CD4-positive, alpha-beta T cell treated with Interleukin-15 for 1 hour (primary cell): ENCODE data around the gene GALNT18.
A peak's percentile ranks its signal among the peaks of the same experiment; 100 is the strongest.

Experiments
- DNase-seq: peaks from one replicate; pipeline ENCODE4 v3.0.0-alpha.2; 2020

Gene GALNT18

DNA sequence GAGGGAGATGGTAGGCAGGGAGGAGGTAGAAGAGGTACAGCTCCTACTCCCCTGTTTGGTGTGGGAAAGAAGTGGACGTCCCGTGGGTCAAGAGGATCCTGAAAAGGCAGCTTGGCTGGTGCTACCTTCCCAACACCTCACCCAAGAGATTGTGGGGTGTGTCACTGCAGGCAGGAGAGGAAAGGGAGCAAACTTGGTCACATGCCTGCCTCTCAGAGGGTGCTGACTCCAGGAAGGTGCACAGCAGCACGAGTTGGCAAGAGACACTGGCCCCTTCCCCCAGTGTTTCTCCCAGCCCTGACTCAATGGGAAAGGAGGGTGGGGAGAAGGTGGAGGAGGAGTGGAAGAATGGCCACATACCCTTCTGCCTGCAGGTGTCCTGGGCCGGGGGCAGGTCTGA is 368.3 kb downstream of the GALNT18 start:
- DNase-seq, result no peak

DNA sequence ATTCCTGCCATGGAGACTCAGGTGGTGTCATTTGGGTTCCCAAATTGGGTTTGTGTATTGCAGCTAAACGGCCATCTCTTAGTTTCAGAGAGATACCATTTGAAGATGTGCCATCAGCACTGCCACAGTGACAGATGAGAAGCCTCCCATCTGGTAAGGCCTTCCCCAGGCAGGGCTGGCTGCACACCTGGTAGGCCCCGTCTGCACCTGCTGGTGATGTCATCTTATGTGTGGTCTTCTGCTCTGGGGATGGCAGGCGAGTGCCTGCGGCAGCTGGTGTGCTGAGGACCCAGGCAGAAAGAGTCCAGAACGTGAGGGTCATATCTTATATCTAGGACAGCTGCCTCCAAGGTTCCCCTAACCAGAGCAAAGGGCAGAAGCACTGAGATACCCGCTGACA is 369.4 kb downstream of the GALNT18 start:
- no peak for DNase-seq

DNA sequence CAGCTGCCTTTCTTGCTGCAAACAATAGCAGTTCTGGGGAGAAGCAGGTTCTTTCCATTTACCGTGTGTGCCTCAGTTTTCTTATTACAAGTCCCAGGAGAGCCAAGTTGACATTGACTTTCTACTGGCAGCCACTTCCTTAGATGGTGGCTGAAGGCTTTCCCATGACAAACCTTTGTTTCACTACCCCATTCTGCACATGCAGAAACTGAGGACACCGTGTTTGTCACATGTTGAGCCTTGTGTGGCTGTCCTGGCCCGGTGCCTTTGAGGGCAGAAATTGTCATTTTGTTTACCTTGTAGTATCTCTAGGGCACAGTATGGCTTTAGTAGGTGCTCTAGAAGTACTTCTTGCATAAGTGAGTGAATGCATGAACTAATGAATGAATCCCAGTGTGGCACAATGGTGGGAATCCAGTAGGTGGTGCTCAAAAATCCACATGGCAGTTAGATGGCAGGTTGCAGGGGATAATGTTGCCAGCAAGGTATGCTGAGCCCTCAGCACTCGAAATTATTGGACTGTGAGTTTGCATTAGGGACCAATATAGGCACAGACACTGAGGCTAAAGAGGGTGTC is 370.3 kb downstream of the GALNT18 start:
- DNase-seq, result no peak

DNA sequence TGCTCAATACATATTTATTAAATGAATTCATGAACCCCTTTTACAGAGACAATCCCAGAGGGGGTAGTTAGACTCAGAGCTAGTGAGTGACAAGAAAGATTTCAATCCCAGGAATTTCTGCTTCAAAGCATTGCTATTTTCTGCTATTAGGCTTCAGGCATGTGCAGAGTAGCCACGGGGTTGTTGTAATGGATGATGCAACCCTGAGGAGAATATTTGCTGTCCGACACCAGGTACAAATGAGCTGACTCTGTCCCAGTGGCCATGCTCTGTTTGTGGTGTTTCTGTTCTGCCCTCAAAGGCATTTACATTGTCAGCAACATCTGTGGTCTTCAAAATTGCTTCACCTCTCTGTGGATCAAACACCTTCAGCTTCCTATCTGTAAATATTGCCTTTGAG is 371.3 kb downstream of the GALNT18 start:
- DNase-seq, result no peak

DNA sequence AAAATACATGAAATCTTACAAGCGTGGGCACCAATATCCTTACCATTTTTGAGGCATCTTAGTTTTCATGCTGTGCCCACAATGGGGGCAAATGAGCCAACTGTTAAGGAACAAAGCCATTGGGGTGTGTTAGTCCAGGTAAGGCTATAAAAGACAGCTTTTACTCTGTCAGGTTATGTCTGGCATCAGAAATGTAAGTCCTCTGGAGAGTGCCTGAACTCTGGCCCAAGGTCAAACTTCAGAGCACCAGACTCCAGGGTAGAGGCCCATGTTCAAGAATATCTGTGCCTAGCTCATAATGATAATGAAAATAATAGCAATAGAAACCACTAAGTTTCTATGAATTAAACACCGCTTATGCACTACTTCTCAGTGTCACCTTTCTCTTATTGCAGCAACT is 374.2 kb downstream of the GALNT18 start:
- no peak for DNase-seq

DNA sequence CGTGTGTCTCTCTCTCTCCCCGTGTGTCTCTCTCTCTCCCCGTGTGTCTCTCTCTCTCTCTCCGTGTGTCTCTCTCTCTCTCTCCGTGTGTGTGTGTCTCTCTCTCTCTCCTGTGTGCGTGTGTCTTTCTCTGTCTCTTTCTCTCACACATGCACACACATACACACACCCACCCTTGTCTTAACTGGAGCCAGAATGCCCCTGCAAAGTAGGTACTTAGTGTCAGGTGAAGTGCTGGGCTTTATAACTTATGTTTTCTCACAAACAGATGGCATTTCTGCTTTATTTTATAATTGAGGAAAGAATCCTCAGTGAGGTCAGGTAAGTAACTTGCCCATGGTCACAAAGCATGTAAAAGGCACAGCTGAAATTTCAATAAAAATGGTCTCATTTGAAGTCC is 374.7 kb downstream of the GALNT18 start:
- DNase-seq, result no peak

DNA sequence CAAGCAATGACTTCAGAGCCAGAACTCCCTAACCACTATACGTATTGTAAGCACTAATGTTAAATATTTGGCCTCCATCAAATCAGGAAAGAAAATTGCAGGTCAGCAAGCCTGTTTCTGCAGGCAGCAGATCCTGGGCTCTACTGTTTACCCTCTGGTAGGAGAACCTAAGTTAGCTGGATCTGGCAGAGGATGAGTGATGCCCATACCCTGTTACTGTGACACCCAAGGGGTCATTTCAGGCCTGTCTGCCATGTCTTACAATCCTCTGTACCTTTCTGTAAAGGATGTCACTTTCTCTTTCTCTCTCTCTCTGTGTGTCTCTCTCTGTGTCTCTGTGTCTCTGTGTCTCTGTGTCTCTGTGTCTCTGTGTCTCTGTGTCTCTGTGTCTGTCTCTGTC is 375.6 kb downstream of the GALNT18 start:
- no peak for DNase-seq

DNA sequence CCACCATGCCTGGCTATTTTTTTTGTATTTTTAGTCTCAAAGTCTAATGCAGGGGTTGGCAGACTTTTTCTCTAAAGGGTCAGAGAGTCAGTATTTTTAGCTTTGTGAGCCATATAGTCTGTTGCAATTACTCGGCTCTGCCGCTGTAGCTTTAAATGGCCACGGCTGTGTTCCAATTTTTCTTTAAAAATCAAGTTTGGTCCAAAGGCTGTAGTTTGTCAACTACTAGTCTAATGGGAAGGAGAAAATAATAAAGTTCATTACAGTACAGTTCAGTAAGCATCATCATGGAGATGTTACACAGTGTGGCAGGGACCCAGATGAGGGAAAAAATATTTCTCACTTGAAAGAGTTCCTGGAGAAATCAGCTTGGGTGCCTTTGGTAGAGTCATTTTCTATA is 376.4 kb downstream of the GALNT18 start:
- no peak for DNase-seq

DNA sequence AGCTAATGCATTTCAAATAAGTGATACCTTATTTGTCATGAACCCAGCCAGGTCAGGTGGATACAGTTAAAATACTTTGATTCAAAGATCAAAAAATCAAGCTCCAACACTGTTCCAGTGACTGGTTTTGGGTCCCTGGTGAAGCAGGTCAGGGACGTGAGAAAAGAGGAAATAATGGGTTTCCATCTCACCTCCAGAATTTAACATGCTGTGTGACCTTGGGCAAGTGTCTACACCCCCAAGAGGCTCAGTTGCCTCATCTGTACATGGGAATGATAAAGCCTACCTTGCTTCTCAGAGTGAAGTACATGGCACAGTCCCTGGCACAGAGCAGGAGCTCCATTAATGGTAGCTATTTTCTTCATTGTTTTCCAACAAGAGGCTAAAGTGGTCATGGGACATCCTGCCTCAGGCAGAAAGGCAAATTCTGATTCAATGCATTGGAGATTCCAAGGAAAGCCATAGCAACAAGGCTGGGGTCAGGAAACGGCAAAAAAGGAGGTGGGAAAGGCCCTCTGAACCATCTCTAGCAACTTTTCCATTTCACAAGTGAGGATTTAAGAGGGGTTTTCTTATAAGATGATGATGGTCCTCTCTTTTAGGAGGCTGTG is 377.2 kb downstream of the GALNT18 start:
- no peak for DNase-seq

DNA sequence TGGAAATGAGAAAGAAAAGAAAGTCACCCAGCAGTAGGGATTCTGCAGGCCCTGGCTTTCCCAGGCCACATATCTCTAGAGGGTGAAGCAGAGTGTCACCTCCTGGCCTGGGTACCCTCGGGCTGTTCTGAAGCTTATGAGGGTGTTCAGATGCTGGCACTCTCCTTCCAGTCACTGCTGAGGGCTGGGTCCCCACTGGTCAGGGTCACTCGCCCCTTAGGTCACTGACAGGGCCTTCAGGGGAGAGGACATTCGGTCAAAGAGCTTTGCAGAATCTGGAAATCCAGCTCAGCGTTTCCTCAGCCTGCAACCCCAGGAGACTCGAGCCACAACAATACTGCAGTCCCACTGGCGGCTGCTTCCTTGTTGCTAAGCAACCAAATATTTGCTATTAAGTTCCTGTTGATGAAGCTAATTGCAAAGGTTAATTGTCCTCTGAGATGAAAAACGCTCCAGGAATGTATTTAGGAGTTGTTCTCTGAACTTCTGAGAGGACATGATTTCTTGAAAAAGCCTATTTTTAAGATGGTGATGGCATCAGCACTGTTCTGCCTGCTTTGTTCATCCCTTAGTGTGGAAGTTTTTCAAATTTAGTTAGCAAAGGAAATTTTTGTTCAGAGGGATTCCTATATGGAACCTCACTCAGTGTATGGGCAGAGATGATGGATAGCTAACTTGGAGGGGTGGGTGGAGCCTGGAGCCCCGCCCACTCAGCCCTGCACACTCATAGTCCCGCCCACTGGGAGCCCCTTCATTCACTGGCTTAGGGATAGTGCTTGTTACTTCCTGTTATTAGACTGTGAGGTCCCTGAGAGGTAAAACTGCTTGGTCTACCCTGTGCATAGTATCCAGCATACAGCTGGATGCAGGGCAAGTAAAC is 378.0 kb downstream of the GALNT18 start:
- peak; percentile 58 for DNase-seq

DNA sequence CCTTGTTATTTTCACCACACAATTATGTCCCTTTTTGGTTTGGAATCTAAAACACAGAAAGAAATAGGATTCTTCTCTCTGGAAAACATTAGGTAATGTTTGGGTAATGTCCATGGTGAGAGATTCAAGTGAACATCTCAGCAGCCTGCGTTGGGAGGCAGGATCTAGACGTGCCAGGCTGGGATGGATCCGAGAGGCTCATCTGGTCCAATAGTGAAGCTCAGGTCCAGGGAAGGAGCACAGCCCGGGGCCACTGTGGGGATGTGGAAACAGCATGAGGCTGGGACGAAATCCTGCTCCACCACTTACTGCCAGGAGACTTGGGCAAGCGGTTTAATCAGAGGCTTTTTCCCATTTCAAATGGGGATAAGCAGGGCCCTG is 378.6 kb downstream of the GALNT18 start:
- DNase-seq, result no peak

DNA sequence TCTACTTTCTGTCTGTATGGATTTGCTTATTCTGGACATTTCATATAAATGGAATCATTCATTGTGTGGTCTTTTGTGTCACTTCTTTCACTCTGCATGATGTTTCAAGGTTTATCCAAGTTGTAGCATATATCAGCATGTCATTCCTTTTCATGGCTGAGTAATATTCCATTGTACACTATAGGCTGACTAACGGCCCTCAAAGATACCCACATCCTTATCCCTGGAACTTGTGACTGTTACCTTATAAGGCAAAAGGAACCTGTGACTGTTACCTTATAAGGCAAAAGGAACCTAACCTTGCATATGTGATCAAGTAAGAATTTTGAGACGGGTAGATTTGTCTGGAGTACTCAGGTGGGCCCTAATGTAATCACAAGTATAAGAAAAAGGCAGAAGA is 380.5 kb downstream of the GALNT18 start:
- DNase-seq, result no peak

DNA sequence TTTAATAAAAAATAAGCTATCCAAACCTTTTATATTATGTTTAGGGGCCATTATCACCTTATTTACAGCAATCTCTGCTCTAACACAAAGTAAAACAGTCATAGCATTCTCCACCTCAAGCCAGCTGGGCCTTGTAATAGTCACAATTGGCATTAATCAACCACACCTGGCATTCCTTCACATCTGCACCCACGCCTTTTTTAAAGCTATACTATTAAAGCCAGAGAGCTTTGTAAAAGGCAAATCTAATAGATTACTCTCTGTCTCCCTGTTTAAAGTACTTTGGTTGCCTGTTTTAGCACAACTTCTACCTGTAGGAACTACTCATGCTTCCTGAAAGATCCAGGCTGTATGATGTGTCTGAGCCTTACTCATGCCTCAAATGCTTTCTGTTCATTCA is 381.8 kb downstream of the GALNT18 start:
- DNase-seq, result no peak

DNA sequence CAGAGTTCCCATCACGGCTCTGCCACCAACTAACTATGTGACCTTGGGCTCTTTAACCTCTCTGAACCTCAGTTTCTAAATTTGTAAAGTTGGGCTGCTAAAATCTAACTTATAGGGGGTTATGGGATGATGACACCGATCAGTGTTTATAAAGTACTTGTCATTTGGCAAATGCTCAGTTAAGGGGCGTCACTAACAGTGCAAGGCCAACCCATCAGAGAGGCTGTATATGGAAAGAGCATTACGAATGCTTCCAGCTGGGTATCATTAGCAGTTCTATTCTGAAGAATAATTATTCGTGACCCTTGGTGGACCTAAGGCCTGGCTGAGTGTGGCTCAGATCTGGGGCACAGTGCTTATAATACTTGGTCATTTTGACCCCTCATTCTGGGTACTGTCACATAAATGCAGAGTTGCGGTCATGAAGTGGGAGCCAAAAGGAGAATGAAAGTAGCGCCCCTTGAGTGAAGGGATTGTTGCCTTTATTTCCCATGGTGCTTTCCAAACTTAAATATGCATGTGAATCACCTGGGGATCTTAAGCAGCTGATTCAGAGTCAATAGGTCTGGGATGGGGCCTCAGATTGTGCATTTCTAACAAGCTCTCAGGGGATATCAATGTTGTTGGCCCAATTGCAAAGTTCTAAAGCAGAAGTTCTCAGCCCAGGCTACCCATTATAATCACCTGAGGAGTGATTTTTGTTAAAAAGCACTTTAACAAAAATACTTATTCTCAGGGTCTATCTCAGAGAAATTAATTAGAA is 384.6 kb downstream of the GALNT18 start:
- no peak for DNase-seq

DNA sequence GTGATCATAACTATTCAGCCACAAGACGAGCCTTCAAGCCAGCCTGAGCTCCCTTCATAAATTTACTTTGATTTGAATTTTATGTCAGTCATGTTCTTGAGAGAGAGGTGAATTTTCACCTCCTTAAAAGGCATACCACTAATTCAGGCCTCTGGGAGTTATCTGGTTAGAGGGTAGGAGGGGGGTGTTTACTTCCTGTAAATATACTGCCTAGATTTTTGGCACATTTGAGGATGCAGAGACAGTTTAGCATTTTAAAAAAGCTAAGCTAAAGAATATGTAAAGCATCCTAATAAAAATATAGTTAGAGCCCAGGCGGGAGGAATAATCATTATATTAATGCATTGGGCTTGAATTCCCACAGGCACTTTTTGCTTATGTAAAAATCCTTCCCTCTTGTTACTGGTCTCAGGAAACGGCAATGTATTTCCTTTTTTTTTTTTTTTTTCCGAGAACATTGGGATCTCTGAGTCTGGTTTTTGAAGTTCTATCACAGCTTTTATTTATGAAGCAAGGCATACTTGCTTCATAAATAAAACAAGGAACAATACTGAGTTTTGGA is 385.2 kb downstream of the GALNT18 start:
- DNase-seq, result no peak

DNA sequence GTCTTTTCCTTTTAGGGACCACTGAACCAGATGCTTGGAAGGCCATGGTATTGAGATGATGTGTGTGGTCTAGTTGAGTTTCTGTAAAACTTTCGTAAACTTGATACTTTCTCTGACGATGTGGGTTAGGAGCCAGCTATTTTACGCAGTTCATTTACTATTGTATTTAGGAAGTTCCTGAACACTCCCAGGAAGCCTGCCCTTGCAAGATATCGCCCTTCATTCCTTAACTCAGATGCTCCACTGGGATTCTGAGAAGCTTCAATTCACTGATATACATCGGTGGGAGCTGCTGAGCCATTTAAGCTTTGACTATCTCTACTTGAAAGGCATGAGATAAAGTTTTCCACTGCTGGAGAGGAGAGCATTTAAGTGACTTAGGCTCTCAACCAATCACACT is 390.0 kb downstream of the GALNT18 start:
- DNase-seq, result no peak

DNA sequence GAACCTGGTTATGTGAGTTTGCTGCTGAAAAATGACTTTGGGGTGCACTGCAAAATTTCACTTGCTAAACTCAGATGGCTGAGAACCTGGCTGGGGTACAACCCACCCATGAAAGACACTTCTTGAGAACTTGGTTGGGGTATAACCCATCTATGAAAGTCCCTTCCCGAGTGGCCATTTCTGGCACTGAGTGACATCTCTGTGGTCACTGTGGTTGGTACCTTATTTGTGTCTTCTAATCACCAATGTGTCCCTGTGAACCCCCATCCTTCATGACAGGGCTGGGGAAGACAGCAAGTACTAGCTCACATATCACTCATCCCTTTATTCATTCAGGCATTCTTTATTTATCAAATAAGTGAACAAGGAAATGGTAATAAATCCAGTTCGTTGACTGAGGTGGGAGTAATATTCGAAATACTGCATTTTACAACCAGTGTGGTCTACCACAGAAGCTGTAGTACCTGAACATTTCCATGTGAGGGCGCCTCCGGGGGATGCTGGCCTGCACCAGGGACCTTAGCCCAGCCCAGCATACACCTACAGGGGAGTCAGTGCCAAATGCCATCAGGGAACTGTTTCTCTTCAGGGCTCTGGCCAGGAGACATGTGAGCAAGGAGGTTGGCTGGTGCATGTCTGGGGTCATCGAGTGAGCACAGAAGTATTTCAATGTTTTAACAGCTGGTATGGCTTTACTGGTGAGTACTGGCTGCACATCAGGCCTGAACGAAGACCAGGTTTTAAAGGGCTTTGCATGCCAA is 390.8 kb downstream of the GALNT18 start:
- DNase-seq, result no peak

DNA sequence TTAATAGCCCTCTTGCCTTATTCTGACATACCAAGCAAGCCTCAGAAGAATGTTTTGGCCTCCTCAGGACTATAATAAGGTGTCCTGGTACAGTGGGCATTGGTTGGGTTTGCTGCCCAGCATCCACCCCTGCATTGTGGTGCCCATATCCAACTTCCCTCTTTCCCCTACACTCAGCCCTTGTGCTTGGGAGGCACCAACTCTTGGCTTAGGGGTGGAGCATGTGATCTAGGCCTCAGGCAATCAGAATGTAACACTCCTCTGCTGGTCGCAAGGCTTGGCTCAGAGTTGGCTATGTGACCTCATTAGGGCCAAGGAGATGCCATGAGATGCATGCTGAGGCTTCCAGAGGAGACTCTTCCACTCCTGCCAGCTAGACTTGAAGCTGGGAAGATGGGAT is 391.7 kb downstream of the GALNT18 start:
- DNase-seq, result no peak

DNA sequence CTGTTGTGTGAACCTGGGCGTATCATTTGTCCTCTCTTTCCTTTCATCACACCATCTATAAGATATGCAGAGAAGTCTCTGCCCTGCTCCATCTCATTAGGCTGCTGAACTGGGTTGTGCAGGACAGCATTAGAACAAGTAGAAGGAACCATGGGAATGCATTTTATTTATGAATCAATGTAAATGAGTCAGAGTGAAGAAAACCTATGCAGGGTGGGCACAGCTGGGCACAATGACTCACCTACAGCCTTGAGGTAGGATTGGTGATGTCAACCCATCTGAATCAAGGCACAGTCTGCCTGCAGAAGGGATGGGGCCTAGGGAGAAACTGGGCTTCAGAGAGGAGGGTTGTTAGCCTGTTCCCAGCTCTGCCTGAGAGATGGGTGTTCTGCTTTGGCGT is 392.2 kb downstream of the GALNT18 start:
- no peak for DNase-seq

DNA sequence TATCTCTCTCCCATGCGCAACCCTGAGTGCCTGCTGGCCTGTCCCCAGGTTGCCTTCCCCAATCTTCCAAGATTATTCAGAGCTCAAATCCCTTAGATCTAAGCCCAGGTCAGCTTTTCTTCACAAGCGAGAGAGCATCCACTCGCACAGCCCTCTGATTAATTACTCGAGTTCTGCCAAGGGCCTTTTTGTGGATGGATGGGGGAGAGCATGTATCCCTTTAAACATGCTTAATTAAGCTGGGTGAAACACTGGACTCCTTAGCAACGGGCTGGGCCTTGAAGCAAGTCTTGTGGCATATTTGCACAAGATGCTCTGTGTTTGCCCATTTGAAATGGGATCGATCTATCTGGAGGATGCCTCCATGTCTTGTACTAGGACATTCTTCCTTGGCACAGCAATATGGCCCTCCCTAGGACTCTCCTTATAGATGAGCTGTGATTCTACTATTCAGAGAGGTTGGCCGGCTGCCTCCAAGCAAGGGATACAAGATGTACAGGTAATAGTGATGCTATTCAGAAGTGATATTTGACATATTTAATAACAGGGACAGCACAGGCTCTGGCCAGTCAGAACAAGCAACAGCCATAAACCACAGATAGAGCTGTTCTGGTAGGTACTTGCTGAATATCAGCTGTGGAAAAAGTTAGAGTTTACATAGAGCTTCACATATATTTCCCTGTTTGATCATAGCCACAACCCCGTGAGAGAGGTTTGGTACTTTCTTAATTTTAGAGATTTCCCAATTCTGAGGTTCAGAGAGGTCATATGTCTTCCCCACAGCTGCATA is 394.3 kb downstream of the GALNT18 start:
- no peak for DNase-seq
